ENCODE results near the gene SUMF2.
"Not testable (repeated sequence)": the region's sequence is repeated elsewhere in the genome, so short reads cannot be mapped to it uniquely, and the experiment has no call there.

The SUMF2 gene

GRCh38 chr7:56062382-56062781, 1.7 kb upstream of the SUMF2 start:
- no peak for DNase-seq (ENCODE audit: low read depth in 2 of 2)

- DNase-seq (ENCODE audit: low read depth in 2 of 2) = no peak
These were observed 595 bp upstream of the SUMF2 start for GRCh38 chr7:56063500-56063881.

DNA sequence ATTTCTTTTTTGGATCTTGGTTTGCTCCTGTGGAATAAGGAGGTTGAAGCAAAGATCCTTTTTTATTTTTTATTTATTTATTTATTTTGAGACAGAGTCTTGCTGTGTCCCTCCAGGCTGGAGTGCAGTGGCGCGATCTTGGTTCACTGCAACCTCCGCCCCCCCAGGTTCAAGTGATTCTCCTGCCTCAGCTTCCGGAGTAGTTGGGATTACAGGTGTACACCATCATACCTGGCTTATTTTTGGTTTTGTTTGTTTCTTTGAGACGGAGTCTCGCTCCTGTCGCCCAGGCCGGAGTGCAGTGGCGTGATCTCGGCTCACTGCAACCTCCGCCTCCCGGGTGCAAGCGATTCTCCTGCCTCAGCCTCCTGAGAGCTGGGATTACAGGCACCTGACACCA, 2.3 kb downstream of the SUMF2 start:
- DNase-seq (ENCODE audit: low read depth in 2 of 2) = not testable (repeated sequence)

- peak; percentile 8 to 29 for DNase-seq (ENCODE audit: low read depth in 2 of 2)
These were observed 10.3 kb downstream of the SUMF2 start for GRCh38 chr7:56074371-56074791.

GRCh38 chr7:56077681-56078080, 13.6 kb downstream of the SUMF2 start:
- DNase-seq (ENCODE audit: low read depth in 2 of 2) = no peak

- no peak for DNase-seq (ENCODE audit: low read depth in 2 of 2)
These were observed 14.1 kb downstream of the SUMF2 start for GRCh38 chr7:56078196-56078595.

GRCh38 chr7:56079450-56080185, 15.5 kb downstream of the SUMF2 start:
- DNase-seq (ENCODE audit: low read depth in 2 of 2) = no peak

- DNase-seq (ENCODE audit: low read depth in 2 of 2) = not testable (repeated sequence)
These were observed 16.8 kb downstream of the SUMF2 start for GRCh38 chr7:56080726-56081435.

GRCh38 chr7:56081626-56082340, 17.7 kb downstream of the SUMF2 start:
- no peak for DNase-seq (ENCODE audit: low read depth in 2 of 2)

DNA sequence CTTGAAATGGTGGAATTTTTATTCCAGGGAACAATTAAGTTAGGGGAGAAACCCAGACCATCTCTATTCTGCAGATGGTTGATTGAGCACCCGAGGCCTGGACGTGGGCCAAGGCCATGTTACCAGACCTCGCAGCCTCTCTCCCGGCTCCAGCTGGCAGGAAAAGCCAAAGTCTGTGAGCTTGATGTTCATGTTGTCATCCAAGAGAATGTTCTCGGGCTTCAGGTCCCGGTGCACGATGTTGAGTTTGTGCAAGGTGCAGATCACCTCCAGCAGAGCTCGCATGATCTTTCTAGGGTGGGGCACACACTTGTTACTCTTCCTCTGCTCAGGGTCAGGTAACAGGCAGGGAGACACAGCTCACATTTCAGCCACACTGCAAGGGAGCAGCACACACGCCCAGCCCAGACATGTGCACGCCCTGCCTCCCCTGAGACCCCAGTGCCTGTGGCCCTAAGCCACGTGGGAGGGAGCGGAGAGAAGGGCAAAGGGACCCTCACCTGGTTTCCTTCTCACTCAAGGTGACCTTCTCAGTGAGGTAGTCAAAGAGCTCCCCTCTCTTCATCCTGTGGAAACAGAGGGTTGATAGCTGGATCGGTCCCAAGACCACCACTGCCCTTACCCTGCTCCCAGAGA, 19.2 kb downstream of the SUMF2 start:
- no peak for DNase-seq (ENCODE audit: low read depth in 2 of 2)

- DNase-seq (ENCODE audit: low read depth in 2 of 2) = no peak
These were observed 22.7 kb downstream of the SUMF2 start for GRCh38 chr7:56086761-56087160.

- DNase-seq (ENCODE audit: low read depth in 2 of 2) = no peak
These were observed 23.4 kb downstream of the SUMF2 start for GRCh38 chr7:56087445-56087844.

DNA sequence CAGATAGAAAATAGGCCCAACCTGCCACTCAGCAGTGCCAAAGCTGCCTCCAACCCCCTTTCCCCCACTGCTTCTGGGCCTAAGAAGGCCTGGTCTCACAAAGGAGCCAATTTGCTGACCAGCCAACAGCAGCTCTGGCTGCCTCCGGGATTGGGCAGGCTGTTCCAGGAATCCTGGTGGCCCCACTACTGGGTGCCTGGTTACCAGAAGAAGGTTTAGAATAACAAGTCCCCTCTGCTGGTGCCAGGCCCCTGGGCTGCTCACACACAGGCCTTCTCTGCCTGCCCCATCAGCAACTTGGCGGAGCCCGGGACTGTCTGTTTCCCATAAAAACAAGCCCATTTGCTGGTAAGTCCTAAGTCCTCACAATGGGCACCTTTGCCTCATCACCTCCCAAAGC, 27.5 kb downstream of the SUMF2 start:
- DNase-seq (ENCODE audit: low read depth in 2 of 2) = no peak

GRCh38 chr7:56092388-56092787, 28.3 kb downstream of the SUMF2 start:
- not testable (repeated sequence) for DNase-seq (ENCODE audit: low read depth in 2 of 2)

- DNase-seq (ENCODE audit: low read depth in 2 of 2) = no peak
These were observed 28.9 kb downstream of the SUMF2 start, which contains the start of gene PHKG1 for GRCh38 chr7:56092789-56093531. TSS of gene PHKG1 (minus strand) at chr7:56092952. CDS start at chr7:56088941, 4,011 bp downstream.

GRCh38 chr7:56097700-56098099, 33.6 kb downstream of the SUMF2 start:
- DNase-seq (ENCODE audit: low read depth in 2 of 2) = no peak

DNA sequence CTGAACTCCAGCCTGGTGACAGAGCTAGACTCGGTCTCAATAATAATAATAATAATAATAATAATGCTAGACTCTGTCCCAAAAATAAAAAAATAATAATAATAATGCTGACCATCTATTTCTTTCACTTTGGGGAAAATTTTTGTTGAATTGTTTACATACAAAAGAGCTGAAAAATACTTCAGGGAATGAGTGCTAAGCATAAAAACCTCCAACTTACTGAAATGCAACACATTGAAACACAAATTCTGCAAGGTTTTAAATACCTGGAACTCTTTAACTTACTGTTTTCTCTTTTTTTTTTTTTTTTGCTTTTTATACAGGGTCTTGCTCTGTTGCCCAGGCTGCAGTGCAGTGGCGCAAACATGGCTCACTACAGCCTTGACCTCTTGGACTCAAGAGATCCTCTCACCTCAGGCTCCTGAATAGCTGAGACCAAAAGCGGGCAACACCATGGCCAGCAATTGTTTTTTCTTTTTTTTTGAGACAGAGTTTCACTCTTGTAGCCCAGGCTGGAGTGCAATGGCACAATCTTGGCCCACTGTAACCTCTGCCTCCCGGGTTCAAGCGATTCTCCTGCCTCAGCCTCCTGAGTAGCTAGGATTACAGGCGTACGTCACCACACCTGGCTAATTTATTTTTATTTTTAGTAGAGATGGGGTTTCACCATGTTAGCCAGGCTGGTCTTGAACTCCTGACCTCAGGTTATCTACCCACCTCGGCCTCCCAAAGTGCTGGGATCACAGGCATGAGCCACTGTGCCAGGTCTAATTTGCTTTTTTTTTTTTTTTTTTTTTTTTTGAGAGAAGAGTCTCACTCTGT, 34.3 kb downstream of the SUMF2 start:
- not testable (repeated sequence) for DNase-seq (ENCODE audit: low read depth in 2 of 2)

DNA sequence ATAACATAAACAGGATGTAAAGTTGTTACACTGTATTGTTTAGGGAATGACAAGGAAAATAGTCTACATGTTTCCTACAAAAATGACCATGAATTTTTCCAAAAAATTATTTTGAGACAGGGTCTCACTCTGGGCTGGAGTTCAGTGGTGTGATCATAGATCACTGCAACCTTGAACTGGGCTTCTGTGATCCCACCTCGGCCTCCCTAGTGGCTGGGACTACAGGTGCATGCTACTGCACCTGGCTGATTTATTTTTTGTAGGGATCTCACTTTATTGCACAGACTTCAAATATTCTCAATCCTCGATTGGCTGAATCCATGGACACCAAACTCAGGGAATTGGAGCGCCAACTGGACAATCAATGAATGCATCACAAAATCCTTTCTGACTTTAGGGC, 35.6 kb downstream of the SUMF2 start:
- no peak for DNase-seq (ENCODE audit: low read depth in 2 of 2)

GRCh38 chr7:56104138-56104537, 40.1 kb downstream of the SUMF2 start:
- DNase-seq (ENCODE audit: low read depth in 2 of 2) = not testable (repeated sequence)

DNA sequence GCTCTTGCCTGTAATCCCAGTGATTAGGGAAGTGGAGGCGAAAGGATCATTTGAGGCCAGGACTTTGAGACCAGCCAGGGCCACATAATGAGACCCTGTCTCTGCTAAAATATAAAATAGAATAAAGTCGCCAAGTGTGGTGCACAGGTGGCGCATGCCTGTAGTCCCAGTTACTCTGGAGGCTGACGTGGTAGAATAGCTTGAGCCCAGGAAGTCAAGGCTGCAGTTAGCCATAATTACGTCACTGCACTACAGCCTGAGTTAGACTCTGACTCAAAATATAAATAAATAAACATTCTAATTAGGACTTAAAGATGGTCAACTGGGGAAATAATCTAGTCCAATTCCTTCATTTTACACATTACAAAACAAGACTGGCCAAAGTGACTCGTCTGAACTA, 41.4 kb downstream of the SUMF2 start:
- DNase-seq (ENCODE audit: low read depth in 2 of 2) = no peak

All from stimulated activated CD4-positive, alpha-beta T cell treated with anti-CD3 and anti-CD28 coated beads, Interleukin-1b, Interleukin-23, amount 100 ng/mL, for 1 hour (primary cell).